Keratinocyte (primary cell): ENCODE data around the gene CDH13.

Experiments
- EZH2 ChIP-seq: IDR thresholded peaks from one replicate; pipeline ENCODE4 v1.6.1; 2012; ENCODE audit warnings: inconsistent platforms, mild to moderate bottlenecking, low read length, moderate library complexity
- TF ChIP-seq, protein P1 (sequence below), 3 experiments: IDR thresholded peaks in 1 of 3; conservative IDR thresholded peaks in 1 of 3; optimal IDR thresholded peaks in 1 of 3; 2 replicates in 2 of 3; 3 replicates in 1 of 3; pipeline versions ENCODE3 to v1.5.1; 2011; ENCODE audit warnings: low read length in 3 of 3, mild to moderate bottlenecking in 3 of 3, moderate library complexity in 2 of 3, control low read depth in 1 of 3, inconsistent platforms in 1 of 3; ENCODE audit not compliant: insufficient read depth in 2 of 3; ENCODE audit errors: extremely low read depth in 1 of 3

DNA sequence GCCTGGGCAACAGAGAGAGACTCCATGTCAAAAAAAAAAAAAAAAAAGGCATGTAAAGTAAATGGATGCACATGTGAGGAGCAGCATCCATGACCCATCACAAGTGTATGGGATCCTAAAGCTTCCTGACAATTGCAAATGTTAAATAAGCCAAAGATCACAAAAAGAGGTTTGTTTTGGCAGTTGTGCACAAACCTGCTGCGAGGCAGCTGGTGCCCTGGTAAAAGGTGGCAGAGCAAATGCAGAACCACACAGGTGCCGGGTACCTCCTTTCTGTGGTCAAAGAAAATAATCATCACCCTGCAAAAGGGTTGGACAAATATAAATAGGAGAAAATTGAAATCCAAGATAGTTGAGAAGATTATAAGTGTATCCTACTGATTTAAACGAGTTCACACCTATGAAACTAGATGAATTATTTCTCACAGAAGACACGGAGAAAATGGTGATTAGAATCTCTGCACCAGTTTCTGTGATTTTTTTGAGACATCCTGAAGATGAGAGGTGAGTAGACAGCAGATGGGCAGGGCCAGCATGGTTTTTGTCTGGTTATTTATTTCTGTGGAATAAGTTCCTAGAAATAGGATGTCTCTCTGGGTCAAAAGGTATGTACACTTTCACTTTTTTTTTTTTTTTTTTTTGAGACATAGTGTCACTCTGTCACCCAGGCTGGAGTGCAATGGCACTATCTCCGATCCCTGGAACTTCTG, 291.3 kb downstream of the CDH13 start:
- TF ChIP-seq, protein P1, sequence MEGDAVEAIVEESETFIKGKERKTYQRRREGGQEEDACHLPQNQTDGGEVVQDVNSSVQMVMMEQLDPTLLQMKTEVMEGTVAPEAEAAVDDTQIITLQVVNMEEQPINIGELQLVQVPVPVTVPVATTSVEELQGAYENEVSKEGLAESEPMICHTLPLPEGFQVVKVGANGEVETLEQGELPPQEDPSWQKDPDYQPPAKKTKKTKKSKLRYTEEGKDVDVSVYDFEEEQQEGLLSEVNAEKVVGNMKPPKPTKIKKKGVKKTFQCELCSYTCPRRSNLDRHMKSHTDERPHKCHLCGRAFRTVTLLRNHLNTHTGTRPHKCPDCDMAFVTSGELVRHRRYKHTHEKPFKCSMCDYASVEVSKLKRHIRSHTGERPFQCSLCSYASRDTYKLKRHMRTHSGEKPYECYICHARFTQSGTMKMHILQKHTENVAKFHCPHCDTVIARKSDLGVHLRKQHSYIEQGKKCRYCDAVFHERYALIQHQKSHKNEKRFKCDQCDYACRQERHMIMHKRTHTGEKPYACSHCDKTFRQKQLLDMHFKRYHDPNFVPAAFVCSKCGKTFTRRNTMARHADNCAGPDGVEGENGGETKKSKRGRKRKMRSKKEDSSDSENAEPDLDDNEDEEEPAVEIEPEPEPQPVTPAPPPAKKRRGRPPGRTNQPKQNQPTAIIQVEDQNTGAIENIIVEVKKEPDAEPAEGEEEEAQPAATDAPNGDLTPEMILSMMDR (optimal IDR thresholded peaks at IDR 0.05 in 1 of 3, IDR thresholded peaks at IDR 0.05 in 1 of 3, conservative IDR thresholded peaks at IDR 0.05 in 1 of 3; ENCODE audit: extremely low read depth in 1 of 3, insufficient read depth in 2 of 3, low read length in 3 of 3): no peak
- no peak for TF ChIP-seq EZH2
